ENCODE data around the gene TGM6.

Gene TGM6

GRCh38 chr20:2398449-2398848 lies 17.7 kb downstream of the TGM6 start:
- no peak overlapping the region for H3K4me3 ChIP-seq (ENCODE audit: low read depth, low read length)
- TF ChIP-seq CTCF (IDR thresholded peaks at IDR 0.05; ENCODE audit: low read depth, low read length, missing control alignments) = no peak
- no peak for DNase-seq (ENCODE audit: low read depth)
- in situ Hi-C loops (cut with HindIII; ENCODE audit: low sequenced_read_pairs) = no loop called here

DNA sequence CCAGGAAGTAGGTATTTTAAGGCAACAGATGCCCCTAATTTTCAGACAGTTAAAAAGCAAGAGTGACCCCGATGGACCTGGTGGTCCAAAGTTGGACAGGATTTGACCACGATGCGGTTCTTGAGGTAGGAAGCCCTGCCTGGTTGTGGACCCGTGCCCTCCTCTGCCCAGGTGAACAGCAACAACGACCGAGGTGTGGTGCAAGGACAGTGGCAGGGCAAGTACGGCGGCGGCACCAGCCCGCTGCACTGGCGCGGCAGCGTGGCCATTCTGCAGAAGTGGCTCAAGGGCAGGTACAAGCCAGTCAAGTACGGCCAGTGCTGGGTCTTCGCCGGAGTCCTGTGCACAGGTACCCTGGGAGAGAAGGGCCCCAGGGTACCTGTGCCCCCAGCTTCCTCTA lies 18.7 kb downstream of the TGM6 start:
- no peak for DNase-seq (ENCODE audit: low read depth)
- in situ Hi-C loops (cut with HindIII; ENCODE audit: low sequenced_read_pairs) = no loop called here
- H3K4me3 ChIP-seq (ENCODE audit: low read depth, low read length) = no peak overlapping the region
- no peak for TF ChIP-seq CTCF (IDR thresholded peaks at IDR 0.05; ENCODE audit: low read depth, low read length, missing control alignments)

GRCh38 chr20:2400290-2400689 lies 19.6 kb downstream of the TGM6 start:
- no peak for TF ChIP-seq CTCF (IDR thresholded peaks at IDR 0.05; ENCODE audit: low read depth, low read length, missing control alignments)
- no peak for DNase-seq (ENCODE audit: low read depth)
- in situ Hi-C loops (cut with HindIII; ENCODE audit: low sequenced_read_pairs) = no loop called here
- H3K4me3 ChIP-seq (ENCODE audit: low read depth, low read length) = no peak overlapping the region

- no peak for TF ChIP-seq CTCF (IDR thresholded peaks at IDR 0.05; ENCODE audit: low read depth, low read length, missing control alignments)
- in situ Hi-C loops (cut with HindIII; ENCODE audit: low sequenced_read_pairs) = no loop called here
- no peak for DNase-seq (ENCODE audit: low read depth)
- no peak overlapping the region for H3K4me3 ChIP-seq (ENCODE audit: low read depth, low read length)
These were observed 20.8 kb downstream of the TGM6 start for GRCh38 chr20:2401527-2401926.

DNA sequence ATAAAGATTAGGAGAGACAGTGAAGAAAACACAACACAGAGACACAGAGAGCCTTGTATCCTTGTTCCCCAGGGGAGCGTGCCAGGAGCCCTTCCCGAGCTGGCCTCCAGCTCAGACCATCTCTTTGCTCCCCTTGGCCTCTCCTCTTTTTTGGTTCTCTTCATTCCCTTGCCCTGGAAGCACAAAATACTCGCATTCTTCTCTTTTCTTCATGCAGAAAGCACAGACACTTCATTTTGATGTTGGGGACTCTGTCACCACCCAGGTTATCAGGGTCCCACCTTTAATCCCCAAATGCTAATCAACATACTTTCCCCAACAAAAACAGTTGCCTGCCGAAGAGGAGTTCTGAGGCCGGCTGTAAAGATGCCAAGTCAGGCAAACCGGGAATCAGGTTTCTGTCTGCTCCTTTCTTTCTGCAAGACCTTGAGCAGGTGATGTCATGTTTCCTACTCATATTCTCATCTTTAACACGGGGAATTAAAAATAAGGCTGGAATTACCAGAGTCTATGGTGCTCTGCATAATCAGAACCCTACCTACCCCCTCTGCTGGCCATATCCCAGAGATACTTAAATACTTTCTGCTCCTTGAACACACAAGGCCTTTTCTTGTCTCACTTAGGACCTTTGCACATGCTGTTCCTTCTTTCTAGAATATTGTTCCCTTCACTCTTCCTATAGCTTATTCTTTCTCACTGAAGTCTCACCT lies 21.7 kb downstream of the TGM6 start:
- DNase-seq (ENCODE audit: low read depth) = no peak
- in situ Hi-C loops (cut with HindIII; ENCODE audit: low sequenced_read_pairs) = no loop called here
- no peak overlapping the region for H3K4me3 ChIP-seq (ENCODE audit: low read depth, low read length)
- peak; percentile 46 for TF ChIP-seq CTCF (IDR thresholded peaks at IDR 0.05; ENCODE audit: low read depth, low read length, missing control alignments)

DNA sequence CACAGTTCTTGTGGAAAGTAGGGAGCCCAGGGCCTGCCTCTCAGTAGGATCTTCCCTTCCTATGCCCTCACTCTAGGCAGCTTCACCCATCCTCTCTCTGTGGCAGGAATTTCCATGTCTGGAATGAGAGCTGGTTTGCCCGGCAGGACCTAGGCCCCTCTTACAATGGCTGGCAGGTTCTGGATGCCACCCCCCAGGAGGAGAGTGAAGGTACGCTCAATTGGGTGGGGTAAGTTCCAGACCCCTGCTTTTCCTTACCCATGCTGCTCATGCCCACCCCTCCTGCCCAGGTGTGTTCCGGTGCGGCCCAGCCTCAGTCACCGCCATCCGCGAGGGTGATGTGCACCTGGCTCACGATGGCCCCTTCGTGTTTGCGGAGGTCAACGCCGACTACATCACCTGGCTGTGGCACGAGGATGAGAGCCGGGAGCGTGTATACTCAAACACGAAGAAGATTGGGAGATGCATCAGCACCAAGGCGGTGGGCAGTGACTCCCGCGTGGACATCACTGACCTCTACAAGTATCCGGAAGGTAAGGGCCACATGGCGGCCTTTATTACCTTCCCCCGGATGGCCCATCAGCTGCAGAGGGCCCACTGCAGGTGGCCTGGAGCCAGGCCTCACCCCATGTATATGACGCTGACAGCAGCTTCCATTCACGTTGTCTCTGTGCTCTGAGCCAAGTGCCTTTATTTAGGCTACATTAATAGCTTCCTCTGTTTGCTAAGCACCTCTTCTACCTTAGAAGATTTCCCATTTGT lies 22.8 kb downstream of the TGM6 start:
- no peak for TF ChIP-seq CTCF (IDR thresholded peaks at IDR 0.05; ENCODE audit: low read depth, low read length, missing control alignments)
- H3K4me3 ChIP-seq (ENCODE audit: low read depth, low read length) = no peak overlapping the region
- in situ Hi-C loops (cut with HindIII; ENCODE audit: low sequenced_read_pairs) = no loop called here
- DNase-seq (ENCODE audit: low read depth) = no peak
